HG03460 (cell line): ENCODE measurements around the gene KPNA3.

ENCODE experiments used
- ATAC-seq: cut with Tn5 transposase; IDR thresholded peaks from one replicate; pipeline ENCODE4 v1.9.1; 2021; ENCODE audit not compliant: unreplicated experiment

The KPNA3 gene

GRCh38 chr13:49683489-49683888, 109.0 kb downstream of the KPNA3 start:
- ATAC-seq: no peak

DNA sequence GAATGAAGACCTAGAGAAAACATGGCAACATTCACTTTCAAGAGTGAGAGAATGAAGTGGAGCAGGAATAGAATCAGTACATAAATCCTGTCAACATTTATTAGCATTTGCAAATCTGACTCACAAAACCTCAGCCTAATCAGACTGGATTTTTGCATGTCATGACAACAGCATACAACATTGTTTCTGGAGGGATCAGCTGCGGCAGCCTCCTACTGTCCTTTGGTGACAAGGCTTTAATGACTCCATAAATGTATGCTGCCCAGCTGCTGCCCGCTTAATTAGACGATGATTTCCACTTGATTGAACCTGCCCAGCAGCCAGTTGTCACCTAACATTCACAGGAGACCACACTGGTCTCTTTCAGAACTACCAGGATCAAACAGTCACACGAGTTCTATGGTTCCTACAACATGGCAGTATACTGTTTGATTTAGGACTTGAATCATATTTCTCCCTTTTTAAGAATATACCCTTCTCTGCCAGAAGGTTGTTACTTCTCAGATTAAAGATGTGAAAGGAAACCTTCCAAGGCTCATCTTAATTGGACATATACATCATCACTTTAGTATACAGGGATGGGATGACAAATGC, 110.5 kb downstream of the KPNA3 start:
- no peak for ATAC-seq

GRCh38 chr13:49679246-49679645, 113.2 kb downstream of the KPNA3 start:
- ATAC-seq: no peak

GRCh38 chr13:49678191-49678914, 114.1 kb downstream of the KPNA3 start:
- no peak for ATAC-seq

DNA sequence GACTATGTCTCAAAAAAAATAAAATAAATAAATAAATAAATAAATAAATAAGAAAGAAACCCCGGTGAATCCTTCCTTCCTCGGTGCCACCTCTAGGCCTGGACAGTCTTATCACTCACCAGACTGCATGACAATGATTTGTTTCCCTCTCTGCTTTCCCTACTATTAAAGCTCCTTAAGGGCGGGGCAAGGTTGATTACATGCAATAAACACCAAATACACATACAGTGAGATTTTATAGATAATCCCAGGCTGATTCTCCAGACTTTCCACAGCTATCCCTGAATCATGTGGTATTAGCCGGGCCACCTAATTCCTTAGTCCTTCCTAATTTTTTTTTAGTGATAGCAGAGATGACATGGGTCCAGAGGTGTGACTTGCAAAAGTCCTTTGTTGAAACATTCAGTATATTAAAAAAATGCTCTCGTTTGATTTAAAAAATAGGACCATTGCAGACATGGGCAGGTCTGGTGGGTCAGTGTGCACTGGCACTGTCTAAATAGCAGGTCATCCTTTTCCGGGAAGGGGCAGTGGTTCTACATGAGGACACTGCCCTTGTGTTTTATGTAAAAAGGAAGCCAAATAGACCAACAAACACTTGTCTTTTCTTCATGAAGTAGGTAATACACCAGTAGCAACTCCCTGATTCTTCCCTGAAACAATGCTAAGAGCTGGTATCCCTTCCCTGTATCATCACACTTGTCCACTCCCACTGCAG, 115.7 kb downstream of the KPNA3 start:
- ATAC-seq: no peak

DNA sequence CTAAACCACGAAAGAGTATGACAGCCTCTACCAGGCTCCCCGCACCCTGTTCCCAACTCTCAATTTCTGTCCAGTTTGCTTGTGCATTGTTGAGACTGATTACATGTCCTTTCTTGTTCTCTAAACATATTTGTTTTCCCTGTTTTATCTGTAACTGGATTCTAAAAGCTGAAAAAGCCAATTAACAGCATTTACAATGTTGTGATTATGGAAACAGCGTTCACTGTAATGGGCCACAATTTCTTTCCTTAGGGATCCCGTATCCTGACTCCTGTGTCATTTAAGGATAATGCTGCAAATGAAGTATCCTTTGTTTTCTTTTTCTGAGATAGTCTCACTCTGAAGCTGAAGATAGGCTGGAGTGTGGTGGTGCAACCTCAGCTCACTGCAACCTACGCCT, 121.7 kb downstream of the KPNA3 start:
- ATAC-seq: no peak

GRCh38 chr13:49669735-49670309, 122.7 kb downstream of the KPNA3 start:
- ATAC-seq: no peak

DNA sequence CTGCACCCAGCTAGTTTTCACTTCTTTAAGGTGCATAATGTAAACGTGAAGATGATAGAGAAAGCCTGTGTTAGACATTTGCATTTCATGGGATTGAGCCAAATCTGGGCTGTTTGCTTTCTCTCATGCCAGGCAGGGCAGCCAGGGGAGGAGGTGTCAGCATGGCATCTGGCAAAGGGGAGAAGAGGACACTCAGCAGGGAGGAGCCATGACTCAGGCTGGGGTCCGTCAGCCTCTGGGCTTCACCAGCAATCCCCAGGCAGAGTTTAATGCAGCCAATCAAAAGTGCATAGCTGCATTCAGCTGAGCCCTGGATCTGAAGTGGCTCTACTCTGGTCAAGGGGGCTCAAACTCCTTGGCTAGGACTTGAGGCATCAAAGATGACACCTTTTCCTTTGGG, 124.7 kb downstream of the KPNA3 start:
- no peak for ATAC-seq

DNA sequence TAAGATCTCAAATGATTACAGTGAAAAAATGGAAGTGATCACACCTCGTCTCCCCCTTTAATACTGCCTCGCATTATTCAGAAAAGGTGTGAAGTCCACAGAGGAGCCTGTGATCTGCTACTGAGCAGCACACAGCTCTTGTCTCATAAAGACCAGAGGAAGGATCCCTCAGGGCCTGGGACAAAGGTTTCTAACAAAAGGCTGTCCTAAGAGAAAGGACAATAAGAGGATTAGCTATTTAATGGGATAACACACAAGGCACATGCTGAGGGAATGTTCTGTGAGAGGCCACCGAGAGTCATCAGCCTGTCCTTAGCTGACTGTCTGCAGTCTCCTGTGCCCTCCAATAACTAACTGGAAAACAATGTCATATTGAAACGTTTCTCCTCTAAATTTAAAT, 127.9 kb downstream of the KPNA3 start:
- no peak for ATAC-seq

DNA sequence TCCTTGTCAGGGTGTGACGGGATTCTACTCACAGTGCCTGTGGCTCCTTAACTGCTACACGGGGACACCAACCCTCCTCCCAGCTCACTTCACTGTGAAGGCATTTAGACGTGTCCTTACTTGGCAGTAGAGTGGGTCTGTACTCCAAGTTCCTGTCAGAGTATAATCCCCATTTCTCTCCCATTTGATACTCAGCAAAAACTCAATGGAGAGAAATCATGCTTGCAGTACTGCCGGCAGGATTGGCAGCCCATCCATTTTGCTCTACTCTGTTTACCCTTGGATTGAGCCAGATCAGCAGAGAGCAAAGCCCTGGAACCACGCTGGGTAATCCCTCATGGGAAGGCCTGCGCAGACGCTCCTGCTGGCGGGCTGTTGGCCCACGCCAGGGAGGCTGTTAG, 135.2 kb downstream of the KPNA3 start:
- no peak for ATAC-seq

DNA sequence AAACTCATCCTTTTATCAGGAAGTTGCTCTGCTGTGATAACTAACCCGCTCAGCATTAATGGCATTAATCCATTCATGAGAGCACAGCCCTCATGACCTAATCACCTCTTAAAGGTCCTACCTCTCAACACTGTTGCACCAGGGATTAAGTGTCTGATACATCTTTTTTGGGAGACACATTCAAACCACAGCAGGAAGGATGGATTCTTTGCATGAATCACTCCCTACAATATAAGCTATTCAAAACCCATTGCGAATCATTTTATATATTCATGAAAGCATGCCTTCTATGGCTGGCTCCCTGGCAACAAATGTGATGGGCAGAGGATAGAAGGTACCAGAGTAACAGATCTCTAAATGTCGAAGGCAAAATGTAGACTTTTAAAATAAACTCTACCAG, 136.6 kb downstream of the KPNA3 start:
- no peak for ATAC-seq

DNA sequence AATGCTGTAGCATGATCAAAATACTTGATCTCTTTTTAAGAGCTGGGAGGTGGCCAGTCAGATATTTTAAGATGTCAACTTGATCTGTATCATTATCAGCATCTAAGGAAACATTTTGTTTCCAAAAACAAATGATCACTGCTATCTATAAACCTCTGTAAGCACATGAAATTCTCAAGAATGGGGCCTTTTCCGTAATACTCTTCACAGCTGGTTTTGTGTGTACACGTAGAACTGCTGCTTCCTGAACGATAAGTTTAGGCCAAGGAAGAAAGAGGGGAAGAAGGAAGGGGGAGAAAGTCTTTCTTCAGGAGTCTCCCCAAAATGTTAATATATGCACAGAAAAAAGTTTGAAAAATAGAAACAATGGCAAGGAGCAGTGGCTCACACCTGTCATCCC, 138.5 kb downstream of the KPNA3 start:
- no peak for ATAC-seq

- no peak for ATAC-seq
Measured at GRCh38 chr13:49653478-49653877, 139.0 kb downstream of the KPNA3 start.

GRCh38 chr13:49652355-49653305, 139.9 kb downstream of the KPNA3 start:
- ATAC-seq: no peak

DNA sequence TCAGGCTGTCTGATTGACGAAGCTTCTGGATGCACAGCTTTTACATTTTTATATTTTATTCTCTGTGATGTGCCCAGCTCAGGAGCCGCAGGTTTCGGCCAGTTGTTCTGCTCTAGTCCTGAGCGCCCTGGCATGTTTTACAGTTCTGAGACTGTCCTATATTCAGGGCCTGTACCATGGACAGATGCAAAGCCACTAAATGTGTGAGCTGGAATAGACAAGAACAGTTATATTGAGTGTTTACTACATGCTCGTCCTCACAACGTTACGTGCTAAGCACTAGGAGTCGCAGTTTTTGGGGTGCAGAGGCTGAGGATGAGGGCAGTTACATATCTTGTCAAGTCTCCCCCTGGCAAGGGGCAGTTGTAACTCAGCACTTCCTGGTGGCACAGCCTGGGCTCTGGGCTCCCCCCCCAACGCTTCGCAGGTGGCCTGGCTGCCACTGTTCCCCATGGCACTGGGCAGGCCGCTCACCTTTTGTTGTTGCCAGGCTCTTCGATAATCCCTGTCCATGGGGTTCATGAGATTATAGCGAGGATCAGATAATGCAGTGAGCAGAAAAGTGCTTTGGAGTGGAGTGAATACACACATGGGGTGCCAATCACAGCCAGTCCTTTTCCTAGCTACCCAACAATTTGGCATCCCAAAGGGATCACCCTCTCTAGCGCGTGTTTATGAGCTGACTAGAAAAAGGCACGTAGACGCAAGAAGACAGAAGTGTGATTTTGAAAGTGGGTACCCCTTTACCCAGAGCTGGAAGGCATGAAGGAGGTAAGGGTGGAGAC, 140.7 kb downstream of the KPNA3 start:
- ATAC-seq: no peak

- ATAC-seq: no peak
Measured at GRCh38 chr13:49649963-49650312, 142.5 kb downstream of the KPNA3 start.
